WERI-Rb-1 (cell line): ENCODE data around the gene ATP1A2.

Source experiments
- DNase-seq: peaks from one replicate; pipeline ENCODE4 v3.0.0-alpha.2; 2020
- H3K27ac ChIP-seq: fragments of 250-450 bp; sonication (Bioruptor Pico); 2 replicates; pipeline ENCODE4 v1.5.1; 2020; ENCODE audit warnings: mild to moderate bottlenecking, moderate library complexity
- H3K27me3 ChIP-seq: fragments of 250-450 bp; sonication (Bioruptor Pico); 2 replicates; pipeline ENCODE4 v1.5.1; 2021; ENCODE audit warnings: mild to moderate bottlenecking, low read depth, moderate library complexity; ENCODE audit not compliant: insufficient read depth, severe bottlenecking
- H3K36me3 ChIP-seq: fragments of 250-450 bp; sonication (Bioruptor Pico); 2 replicates; pipeline ENCODE4 v1.5.1; 2020; ENCODE audit warnings: mild to moderate bottlenecking, moderate library complexity
- H3K4me3 ChIP-seq: 2 replicates; pipeline ENCODE4 v1.5.1; 2011; ENCODE audit warnings: low read depth, mild to moderate bottlenecking, control low read depth, low read length
- H3K9me3 ChIP-seq: fragments of 250-450 bp; sonication (Bioruptor Pico); 2 replicates; pipeline ENCODE4 v1.5.1; 2021; ENCODE audit warnings: mild to moderate bottlenecking, moderate library complexity; ENCODE audit not compliant: severe bottlenecking
- CTCF ChIP-seq: IDR thresholded peaks from 2 replicates; pipeline ENCODE4 v1.5.1; 2011; ENCODE audit warnings: low read depth, mild to moderate bottlenecking, control low read depth, inconsistent platforms, low read length

Gene ATP1A2

GRCh38 chr1:160144921-160145320 is 29.4 kb downstream of the ATP1A2 start:
- DNase-seq, result no peak
- no peak for TF ChIP-seq CTCF
- no peak overlapping the region for H3K27ac ChIP-seq
- H3K9me3 ChIP-seq, result no peaks in the 10 kb centered on the region
- no peaks in the 10 kb centered on the region for H3K27me3 ChIP-seq
- no peaks in the 10 kb centered on the region for H3K36me3 ChIP-seq
- H3K4me3 ChIP-seq, result no peak overlapping the region

- no peak overlapping the region for H3K27ac ChIP-seq
- H3K27me3 ChIP-seq, result no peaks in the 10 kb centered on the region
These were observed 30.5 kb downstream of the ATP1A2 start for GRCh38 chr1:160146107-160146506.

GRCh38 chr1:160148121-160148520 is 32.6 kb downstream of the ATP1A2 start:
- Histone ChIP-seq H3K27me3 (no peaks in the 10 kb centered on the region), H3K9me3 (no peaks in the 10 kb centered on the region), H3K4me3 (no peak overlapping the region), H3K36me3 (no peaks in the 10 kb centered on the region), H3K27ac (no peak overlapping the region)
- DNase-seq, result no peak
- TF ChIP-seq CTCF, result no peak

More at GRCh38 chr1:160146107-160146506, 30.5 kb downstream of the ATP1A2 start:
- no peak for DNase-seq
- Histone ChIP-seq H3K36me3 (no peaks in the 10 kb centered on the region), H3K9me3 (no peaks in the 10 kb centered on the region), H3K4me3 (no peak overlapping the region)
- no peak for TF ChIP-seq CTCF

- H3K36me3 ChIP-seq, result no peaks in the 10 kb centered on the region
- H3K9me3 ChIP-seq, result no peaks in the 10 kb centered on the region
- no peak for TF ChIP-seq CTCF
- no peaks in the 10 kb centered on the region for H3K27me3 ChIP-seq
- H3K27ac ChIP-seq, result no peak overlapping the region
- H3K4me3 ChIP-seq, result no peak overlapping the region
- DNase-seq, result no peak
These were observed 33.7 kb downstream of the ATP1A2 start for GRCh38 chr1:160149233-160149632.

GRCh38 chr1:160149716-160150115 is 34.2 kb downstream of the ATP1A2 start:
- Histone ChIP-seq H3K9me3 (no peaks in the 10 kb centered on the region), H3K4me3 (no peak overlapping the region), H3K36me3 (no peaks in the 10 kb centered on the region), H3K27ac (no peak overlapping the region), H3K27me3 (no peaks in the 10 kb centered on the region)
- no peak for DNase-seq
- no peak for TF ChIP-seq CTCF

GRCh38 chr1:160151303-160151702 is 35.7 kb downstream of the ATP1A2 start, which contains the start of gene ATP1A4:
ATP1A4 (plus strand) TSS chr1:160151603; CDS start chr1:160152041, 438 bp downstream.
- Histone ChIP-seq H3K9me3 (no peaks in the 10 kb centered on the region), H3K27ac (no peak within 1 kb of the TSS), H3K4me3 (no peak within 1 kb of the TSS), H3K36me3 (no peaks in the 10 kb centered on the region), H3K27me3 (no peaks in the 10 kb centered on the region)
- no peak for DNase-seq
- TF ChIP-seq CTCF, result no peak
